Ecto neural progenitor cell (in vitro differentiated cells): ENCODE data around the gene RNF34.

Experiments
- DNase-seq: peaks from one replicate; pipeline ENCODE4 v3.0.0-alpha.2; 2018; ENCODE audit warnings: low spot score

The RNF34 gene

GRCh38 chr12:121439715-121440114, 39.8 kb downstream of the RNF34 start:
- DNase-seq, result no peak

- no peak for DNase-seq
These were observed 40.9 kb downstream of the RNF34 start for GRCh38 chr12:121440768-121441167.

- no peak for DNase-seq
These were observed 41.6 kb downstream of the RNF34 start for GRCh38 chr12:121441555-121441954.

GRCh38 chr12:121442028-121442948, 42.4 kb downstream of the RNF34 start:
- no peak for DNase-seq

- peak; percentile 95 for DNase-seq
These were observed 43.4 kb downstream of the RNF34 start for GRCh38 chr12:121443193-121443870.

- no peak for DNase-seq
These were observed 44.3 kb downstream of the RNF34 start for GRCh38 chr12:121443911-121444841.

- no peak for DNase-seq
These were observed 44.9 kb downstream of the RNF34 start for GRCh38 chr12:121444842-121445202.

GRCh38 chr12:121446750-121447149, 46.8 kb downstream of the RNF34 start:
- DNase-seq, result no peak

- no peak for DNase-seq
These were observed 48.9 kb downstream of the RNF34 start for GRCh38 chr12:121448771-121449315.

- DNase-seq, result no peak
These were observed 52.0 kb downstream of the RNF34 start for GRCh38 chr12:121451961-121452339.

- DNase-seq, result no peak
These were observed 52.5 kb downstream of the RNF34 start for GRCh38 chr12:121452340-121452984.

- no peak for DNase-seq
These were observed 53.1 kb downstream of the RNF34 start for GRCh38 chr12:121452985-121453360.

GRCh38 chr12:121453629-121454028, 53.7 kb downstream of the RNF34 start:
- no peak for DNase-seq

- no peak for DNase-seq
These were observed 55.0 kb downstream of the RNF34 start for GRCh38 chr12:121454921-121455320.

- DNase-seq, result no peak
These were observed 56.0 kb downstream of the RNF34 start for GRCh38 chr12:121455766-121456420.

- no peak for DNase-seq
These were observed 56.6 kb downstream of the RNF34 start for GRCh38 chr12:121456551-121456950.

- DNase-seq, result no peak
These were observed 61.1 kb downstream of the RNF34 start for GRCh38 chr12:121461048-121461447.

- DNase-seq, result no peak
These were observed 64.4 kb downstream of the RNF34 start for GRCh38 chr12:121464331-121464730.

GRCh38 chr12:121465921-121466793, 66.2 kb downstream of the RNF34 start:
- DNase-seq, result peak; percentile 74
